HG02943 (cell line): ENCODE data around the gene APOL5.
"Not testable (repeated sequence)": the region's sequence is repeated elsewhere in the genome, so short reads cannot be mapped to it uniquely, and the experiment has no call there.

ENCODE experiments used
- ATAC-seq: cut with Tn5 transposase; IDR thresholded peaks from one replicate; pipeline ENCODE4 v1.9.1; 2021; ENCODE audit warnings: mild to moderate bottlenecking, low read depth, moderate library complexity; ENCODE audit not compliant: unreplicated experiment

The APOL5 gene

DNA sequence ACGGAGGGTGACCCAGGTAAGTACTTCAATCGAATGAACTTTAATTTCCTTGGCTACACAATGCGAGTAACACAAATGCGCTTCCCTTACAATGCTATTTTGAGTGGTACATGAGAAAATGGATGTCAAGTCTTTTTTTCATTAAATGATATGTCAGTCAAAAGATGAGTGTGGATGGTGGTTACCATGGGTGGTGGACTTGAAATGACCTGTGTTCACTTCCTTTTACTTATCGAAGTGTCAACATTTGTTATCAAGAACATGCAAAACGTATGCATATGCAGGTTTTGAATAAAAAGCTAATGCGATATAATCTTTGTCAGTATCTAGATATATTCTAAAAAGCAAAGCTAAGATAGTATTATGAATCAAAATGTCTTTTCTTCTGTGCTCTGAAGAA, 8.8 kb upstream of the APOL5 start:
- ATAC-seq = no peak

DNA sequence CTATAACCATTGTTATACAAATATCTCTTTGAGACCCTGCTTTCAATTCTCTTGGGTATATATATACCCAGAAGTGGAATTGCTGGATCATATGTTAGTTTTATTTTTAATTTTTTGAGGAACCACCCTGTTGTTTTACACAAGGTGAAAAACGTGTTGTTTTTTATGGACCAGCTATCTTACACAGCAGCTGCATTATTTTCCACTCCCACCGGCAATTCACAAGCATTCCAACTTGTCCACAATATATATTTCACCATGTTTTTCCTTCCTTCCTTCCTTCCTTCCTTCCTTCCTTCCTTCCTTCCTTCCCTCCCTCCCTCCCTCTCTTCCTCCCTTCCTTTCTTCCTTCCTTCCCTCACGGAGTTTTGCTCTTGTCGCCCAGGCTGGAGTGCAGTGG, 6.3 kb upstream of the APOL5 start:
- no peak for ATAC-seq

DNA sequence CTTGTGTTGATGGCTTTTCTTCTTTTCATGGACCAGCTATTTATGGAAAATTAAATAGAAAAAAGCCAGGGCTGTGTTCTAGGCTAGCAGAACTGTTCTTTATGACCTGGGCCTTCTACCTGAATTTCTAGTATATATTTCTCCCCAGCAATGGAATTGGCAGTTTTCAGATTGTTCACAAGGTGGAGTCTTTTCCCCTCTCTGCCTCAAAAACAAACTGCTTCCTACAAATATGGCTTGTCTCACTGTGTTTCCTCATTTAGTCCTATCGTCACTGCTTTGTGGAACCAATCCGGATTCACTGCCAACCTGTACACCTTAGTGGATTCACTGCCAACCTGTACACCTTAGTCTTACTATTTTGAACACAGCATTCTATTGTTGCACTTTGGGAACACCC, 5.0 kb upstream of the APOL5 start:
- ATAC-seq = no peak

DNA sequence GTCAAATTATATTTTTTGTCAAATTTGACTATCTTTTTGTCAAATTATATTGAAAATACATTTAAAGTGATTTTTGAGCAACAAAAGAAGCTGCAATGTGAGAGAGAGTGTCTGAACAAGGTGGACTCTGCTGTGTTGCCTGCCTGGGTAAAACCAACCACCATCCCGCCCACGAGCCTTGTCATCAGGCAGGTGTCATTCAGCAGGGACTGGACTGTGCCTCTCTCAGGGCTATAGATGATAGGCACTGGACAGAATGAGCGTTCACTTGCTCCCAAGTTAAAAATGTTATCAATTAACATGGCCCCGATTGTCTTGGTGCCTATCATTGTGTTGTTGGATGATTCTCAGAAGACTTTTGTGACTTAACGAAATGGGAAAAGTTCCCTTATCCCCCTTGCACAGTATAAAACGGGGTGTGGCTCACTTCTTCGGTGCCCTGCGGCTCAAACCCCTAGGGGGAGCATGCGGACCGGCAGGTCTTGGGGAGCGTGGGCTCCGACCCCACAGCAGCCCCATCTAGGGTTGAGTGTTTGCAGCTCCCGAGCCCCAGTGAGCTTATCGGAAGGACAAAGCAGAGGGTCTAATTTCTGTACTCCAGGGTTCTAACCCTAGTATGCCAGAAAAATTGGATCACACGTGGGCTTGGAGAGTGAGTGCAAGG, 1.7 kb downstream of the APOL5 start:
- ATAC-seq = no peak

DNA sequence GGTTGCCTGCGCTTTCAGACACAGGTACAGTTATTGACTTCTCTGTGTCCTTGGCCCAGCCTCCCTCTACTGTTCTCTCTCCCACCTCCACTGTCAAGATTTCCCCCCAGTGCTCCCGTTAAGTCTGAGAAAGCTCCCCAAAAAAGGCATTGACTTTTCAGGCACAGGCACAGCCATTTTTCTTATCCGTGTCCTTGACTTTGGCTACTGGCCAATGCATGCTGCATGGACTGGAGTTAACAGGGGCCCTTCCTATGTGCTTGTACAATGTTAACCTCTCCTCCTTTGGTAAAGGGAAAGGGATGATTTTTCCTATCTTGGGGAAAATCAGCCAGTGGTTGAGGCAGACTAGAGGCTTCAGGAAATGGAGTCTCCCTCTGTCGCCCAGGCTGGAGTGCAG, 4.3 kb downstream of the APOL5 start:
- ATAC-seq = no peak

DNA sequence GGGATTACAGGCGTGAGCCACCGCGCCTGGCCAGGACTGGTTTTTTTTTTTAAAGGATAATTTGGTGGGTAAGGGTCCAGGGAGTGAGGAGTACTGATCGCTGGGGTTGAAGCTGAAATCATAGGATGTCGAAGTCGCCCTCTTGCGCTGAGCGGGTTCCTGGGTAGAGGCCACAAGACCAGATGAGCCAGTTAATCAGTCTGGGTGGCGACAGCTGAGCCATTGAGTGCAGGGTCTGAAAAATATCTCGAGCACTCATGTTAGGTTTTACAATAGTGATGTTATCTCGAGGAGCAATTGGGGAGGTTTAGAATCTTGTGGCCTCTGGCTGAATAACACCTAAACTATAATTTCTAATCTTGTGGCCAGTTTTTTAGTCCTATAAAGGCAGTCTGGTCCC, 7.8 kb downstream of the APOL5 start:
- ATAC-seq = no peak

DNA sequence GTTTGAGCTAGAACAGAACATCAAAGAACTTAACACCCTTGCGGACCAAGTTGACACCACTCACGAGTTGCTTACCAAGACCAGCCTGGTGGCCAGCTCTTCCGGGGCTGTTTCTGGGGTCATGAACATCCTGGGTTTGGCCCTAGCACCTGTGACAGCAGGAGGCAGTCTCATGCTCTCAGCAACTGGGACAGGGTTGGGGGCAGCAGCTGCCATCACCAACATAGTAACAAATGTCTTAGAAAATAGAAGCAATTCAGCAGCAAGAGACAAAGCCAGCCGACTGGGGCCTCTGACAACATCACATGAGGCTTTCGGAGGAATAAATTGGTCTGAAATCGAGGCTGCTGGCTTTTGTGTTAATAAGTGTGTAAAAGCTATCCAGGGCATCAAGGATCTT, 8.7 kb downstream of the APOL5 start:
- no peak for ATAC-seq

DNA sequence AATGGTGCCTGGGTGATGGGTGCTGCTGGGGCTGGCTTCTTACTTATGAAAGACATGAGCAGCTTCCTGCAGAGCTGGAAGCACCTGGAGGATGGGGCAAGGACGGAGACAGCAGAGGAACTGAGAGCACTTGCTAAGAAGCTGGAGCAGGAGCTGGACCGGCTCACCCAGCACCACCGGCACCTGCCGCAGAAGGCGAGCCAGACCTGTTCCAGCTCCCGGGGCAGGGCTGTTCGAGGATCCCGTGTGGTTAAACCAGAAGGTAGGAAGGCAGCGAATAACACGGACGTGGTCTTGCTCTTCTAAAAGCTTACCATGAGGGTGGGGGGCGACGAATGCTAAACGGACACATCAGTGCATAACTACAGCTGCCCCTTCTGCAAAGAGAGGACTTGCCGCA, 9.3 kb downstream of the APOL5 start:
- ATAC-seq = no peak

DNA sequence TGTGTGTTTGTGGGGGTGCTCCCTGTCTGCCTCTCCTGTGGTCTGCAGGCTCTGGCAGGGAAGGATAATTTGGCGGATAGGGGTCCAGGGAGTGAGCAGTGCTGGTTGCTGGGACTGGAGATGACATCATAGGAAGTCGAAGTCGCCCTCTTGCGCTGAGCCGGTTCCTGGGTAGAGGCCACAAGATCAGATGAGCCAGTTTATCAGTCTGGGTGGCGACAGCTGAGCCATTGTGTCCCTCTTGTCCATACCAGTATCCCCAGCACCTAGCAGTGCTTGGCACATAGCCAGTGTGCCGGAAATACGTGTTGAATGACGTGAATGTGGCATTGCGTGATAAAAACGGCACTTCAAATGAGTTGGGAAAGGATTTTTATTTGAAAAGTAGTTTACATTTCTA, 9.8 kb downstream of the APOL5 start:
- ATAC-seq = no peak

DNA sequence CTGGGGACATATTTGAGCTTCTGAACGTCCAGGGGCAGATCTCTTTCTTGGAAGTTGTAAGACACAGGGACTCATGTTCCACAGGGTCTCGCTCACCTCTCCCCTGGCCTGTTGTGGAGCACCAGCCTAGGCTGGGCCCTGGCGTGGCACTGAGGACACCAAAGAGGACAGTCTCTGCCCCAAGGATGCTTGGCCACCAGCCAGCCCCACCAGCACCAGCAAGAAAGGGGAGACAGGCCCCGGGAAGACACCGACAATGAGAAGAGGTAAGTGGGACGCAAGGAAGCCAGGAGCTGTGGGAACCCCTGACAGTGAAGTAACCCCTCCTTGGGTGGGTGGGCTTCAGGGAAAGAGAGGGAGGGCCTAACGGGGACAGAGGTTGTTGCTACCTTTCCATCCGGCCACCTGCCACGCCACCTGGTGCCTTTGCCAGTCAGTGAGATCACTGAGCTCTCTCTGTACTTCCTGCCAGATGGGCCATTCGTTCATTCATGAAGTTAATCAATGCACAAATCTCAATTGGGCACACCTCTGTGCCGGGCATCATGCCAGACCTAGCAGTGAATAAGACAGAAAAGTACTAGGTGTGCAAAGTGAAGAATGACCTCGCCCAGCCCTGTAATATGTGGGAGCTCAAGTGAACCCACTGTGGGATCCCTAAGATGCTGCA, 11.1 kb downstream of the APOL5 start:
- ATAC-seq = no peak

DNA sequence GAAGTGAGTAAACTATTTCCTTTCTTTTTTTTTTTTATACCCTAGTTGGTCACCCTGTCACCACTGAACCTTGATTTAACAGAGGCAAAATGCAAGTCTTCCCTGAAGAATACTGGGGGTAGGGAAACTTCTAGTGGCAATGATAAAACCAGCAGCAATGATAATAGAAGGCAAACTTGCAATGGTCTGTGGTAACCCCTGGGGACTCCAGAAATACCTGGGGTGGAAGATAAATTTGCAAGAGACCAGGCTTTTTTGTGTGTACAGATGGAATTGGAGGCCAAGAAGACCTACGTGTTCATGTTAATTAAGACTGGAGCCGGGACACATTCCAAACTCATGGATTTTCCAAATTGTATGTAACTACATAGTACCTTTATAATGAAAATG, 11.6 kb downstream of the APOL5 start:
- ATAC-seq = no peak

DNA sequence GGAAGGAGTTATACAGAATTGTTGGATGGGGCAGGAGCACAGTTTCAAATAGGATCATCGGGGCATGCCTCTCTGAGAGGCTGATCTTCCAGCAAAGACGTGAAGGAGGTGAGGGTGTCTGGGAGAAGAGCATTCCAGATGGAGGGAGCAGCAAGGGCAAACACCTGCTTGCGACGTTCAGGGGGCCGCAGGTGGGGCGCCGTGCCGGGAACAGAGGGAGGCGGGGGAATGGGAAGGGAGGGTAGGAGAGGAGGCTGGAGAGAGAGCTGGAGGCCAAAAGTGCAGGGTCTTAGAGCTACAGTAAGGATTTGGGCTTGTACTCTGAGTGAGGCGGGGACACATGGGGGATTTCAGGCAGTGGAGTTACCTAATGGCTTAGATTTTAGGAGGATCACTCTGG, 13.6 kb downstream of the APOL5 start:
- ATAC-seq = no peak

DNA sequence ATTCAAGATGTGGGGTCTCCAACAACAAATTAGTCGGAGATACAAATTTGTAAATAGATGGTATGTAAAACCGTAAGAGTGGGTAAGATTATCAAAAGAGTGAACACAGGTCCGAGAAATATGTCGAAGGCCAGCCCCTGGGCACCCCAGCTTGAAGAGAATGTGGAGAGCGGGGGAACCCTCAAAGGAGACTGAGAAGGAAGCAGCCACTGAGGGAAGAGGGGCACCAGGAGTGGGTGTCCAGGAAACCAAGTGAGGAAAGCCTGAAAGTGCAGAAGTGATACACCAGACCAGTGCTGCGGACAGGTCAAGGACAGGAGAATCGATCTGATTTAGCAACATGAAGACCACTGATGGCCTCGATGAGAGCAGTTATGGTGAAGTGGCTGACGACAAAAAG, 14.4 kb downstream of the APOL5 start:
- no peak for ATAC-seq

DNA sequence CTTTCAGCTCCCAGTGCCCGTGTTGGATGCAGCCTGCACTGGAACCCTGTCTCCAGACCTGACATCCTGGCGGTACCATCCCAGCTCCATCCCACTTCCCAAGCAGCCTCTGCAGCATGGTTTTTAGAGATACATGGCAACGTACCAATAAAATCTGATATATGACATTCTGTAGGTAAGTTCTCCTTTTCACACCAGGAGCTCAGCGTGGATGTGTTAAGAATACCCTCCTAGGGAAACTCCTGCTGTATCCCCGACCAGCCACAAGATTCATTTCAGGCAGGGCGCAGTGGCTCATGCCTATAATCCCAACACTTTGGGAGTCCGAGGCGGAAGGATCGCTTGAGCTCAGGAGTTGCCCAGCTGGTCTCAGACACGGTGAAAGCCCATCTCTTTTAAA, 15.4 kb downstream of the APOL5 start:
- no peak for ATAC-seq

DNA sequence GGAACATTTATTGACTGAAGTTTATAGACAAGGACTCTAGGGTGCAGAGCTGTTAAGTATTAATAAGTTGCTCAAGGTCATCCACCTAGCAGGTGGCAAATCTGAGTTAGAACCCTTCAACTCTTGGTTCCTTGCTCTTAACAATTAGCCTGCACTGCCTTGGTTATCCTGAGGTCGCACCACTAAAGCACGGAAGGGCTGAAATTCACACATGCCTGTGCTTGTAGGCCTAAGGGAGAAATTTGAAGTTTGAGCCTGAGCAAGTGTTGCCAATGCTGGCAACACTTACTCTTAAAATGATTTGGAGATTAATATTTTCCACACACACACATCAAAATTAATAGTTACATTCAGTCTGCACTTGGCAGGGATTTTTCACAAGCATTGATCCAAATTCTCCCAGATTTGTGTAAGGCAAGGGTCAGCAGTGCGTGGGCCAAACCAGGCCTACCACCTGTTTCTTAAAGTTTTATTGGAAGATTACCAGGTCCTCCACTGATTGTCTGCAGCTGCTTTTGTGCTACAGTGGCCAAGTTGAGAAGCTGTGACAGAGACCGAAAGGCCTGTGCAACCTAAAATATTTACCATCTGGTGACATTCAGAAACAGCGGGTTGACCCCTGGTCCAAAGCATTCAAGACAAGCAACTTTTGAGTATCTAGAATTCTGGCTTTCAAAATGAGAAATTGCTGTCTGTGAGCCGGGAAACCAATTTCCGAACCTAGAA, 16.3 kb downstream of the APOL5 start:
- no peak for ATAC-seq

DNA sequence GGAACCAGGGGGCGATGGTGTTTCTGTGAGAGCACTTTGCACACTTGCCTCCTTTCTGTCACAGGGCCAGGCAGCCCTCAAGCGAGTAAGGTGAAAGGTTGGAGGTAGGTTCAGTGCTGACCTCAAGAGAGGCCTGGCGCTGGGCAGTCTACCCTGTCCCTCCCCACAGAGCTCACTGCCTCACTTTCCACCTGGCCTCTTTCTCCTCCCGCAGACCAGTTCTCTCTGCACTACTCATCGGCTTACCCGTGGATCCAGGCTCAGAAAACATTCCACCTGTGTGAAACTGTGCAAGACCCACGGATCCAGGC, 16.8 kb downstream of the APOL5 start:
- ATAC-seq = no peak

DNA sequence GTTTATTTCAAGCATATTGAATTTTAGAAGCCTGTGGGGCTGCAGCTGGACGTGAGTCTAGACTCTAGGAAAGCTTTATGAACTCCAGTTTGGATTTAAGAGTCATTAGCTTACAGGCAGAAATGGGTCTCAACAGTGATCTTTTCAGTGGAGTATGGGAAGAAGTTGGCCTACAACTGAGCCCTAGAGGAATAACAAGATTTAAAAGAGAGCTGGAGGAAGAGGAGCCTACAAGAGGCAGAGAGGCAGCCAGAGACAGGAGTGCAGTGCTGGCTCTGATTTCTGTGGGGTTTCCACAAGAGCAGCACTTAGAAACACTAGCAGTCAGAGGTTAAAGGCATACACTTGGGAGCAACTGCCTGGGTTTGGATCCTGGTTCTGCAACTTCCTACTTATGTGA, 17.9 kb downstream of the APOL5 start:
- ATAC-seq = no peak

DNA sequence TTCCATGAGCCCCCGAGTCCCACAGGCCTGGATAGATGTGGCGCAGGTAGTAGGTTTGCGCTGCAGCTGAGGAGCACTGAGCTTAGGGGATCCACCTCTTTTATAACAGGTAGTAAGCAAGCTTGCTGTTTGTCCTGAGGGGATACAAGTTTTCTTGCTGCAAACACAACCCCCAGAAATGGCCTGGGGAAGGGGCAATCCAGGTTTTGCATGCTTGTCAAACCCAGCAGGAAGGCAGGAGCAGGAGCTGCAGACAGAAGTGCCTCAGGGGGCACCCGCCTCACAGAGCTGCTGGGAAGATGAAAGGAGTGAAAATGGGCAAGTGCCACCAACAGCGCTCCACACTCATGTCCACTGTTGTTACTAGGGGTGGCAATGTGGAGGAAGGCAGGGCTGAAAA, 18.5 kb downstream of the APOL5 start:
- ATAC-seq = no peak

DNA sequence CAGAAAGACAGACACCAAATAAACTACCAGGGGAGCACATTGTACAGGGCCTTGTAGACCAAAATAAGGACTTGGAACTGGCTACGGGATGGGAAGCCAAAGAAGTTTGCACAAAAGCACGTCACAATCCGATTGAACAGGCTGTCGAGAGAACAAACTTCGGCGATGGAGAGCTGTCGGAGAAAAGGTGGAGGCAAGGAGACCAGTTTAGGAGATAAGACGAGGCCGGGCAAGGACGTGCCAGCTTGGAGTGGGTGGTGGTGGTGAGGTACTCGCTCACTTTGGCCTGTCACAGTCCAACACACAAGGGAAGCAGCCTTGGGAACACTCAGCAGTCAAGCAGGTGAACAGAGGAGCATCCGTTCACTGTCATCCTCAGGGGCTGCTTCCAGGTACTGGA, 19.0 kb downstream of the APOL5 start:
- no peak for ATAC-seq

DNA sequence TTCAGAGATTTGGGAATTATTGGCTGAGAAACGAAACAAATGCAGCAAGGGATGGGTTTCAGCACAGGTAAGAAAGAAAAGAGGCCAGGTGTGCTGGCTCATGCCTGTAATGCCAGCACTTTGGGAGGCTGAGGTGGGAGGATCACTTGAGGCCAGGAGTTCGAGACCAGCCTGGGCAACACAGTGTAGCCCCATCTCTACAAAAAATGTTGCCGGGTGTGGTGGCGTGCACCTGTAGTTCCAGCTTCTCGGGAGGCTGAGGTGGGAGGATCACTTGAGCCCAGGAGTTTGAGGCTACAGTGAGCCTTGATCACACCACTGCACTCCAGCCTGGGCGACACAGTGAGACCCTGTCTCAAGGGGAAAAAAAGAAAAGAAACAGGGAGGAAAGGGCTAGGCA, 20.2 kb downstream of the APOL5 start:
- ATAC-seq = not testable (repeated sequence)

DNA sequence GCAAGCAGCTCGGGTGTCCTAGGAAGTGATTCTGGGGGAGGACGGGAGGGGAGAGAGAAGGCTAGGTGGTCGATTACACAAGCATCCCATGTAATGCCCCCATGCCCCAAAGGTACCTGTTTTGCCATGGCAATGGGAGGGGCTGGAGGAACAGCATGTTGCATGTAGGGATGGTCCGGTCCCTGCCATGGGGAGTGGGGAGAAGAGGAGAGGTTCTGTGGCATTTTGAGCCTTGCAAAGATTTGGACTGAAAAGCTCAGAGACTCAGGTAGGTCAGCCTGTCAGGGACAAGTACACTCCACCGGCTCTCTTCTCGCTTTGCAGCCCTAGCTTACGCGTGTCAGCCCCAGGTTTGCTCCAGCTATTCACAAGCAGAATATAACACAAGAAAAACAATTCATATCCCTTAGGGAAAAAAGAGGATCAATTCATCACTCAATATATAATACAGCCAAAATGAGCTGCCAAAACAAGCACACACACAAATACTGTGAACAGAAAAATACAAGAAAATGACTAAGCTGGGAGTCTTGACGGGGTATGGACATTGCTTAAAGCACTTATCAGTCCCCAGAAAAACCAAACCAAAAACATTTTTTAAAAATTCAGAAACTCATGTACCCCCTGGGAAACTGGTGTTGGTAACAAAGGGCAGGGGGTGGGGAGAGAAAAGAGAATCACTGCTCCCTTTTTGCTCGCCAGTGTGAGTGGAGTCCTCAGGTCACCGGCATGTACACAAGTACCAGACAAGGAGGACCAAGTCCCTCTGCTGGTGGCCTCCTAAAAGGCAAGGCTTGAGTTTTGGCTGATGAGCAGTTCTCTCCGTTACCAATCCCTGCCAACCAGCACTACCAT, 21.6 kb downstream of the APOL5 start:
- no peak for ATAC-seq
